Glomerular visceral epithelial cell (primary cell): ENCODE data around the gene MEGF10.
A peak's percentile ranks its signal among the peaks of the same experiment; 100 is the strongest.

Experiments
- DNase-seq: peaks from one replicate; pipeline ENCODE4 v3.0.0-alpha.2; 2016; ENCODE audit errors: extremely low spot score

MEGF10 gene

DNA sequence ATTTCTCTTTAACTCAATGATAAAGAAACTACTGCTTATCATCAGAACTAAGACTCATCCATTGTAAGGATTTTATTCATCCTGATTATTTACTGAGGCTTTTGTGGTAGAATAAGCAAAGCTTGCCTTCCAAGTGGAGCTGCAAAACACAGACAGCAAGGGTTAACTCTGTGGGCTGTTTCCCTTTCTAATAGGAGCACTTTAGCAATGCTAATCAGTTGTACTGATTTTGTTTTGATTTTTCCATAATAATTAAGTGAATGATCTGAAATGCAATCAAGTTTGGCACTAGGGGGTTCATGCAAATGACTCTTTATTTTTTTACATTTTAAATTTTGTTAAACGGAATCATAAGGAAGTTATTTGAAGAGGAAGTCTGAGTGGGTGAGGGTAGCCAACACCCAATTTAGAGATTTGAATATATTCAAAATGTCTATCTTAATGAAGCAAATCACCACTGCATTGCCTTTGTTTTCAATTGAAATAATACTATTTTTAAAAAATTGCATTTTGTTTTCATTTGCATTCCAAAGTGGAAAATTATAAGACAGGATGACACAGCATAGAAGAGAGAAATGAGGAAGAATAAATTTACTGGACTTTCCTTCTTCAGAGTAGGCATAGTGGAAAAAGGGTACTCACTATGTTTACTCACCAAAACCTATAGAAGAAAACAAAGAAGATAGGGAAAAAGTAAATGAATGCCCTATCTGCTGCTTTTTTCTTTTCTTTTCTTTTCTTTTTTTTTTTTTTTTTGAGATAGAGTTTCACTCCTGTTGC, 36.6 kb downstream of the MEGF10 start:
- DNase-seq: no peak

DNA sequence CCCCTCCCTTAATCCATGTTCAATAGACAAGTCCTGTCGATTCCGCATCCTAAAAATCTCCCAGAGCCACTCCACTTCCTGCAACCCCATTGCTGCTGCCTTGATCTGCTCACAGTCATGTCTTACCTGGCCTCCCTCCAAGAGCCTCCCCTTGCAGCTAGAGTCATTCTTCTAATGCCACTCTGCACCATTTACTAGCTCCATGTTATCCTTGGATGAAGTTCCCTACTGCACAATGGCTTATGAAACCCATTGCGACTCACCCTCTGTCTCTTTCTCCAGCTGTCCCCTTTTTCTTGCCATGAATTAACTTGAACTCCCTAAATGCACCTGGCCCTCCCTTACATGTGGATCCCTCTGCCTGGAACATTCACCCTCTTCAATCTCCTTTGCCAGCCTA, 39.5 kb downstream of the MEGF10 start:
- DNase-seq: no peak

DNA sequence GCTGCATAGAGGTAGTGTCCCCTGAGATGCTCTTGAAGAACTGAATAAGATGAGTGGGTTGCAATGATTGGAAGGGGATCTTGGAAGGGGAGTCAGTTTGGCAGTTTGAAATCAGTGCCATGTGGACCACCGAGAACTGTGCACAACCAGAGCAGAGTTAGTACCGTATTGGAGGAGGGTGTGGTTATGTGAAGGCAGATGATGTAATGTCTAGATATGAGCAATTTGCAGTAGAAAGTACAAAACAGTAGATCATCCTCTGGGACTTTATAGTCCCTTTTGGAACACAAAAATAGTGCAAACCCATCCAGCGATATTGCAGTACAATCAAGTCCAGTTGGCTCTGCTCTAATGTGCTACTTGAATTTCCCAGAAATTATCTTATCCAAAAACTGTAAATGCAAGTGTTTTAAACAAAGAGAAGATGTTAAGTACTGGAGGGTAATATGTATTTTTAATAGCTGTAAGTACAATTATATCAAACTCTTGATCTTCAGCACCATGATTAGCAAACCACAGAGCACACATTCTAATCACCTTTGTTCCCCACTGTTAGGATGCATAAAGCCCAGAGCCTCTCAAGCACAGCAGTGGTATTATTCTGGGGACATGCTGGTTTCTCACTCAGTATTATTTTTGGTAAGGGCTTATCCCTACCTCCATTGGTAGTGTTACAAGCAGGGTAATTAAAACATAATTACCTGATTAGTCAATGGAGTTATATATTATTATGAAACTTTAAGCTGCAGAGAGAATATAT, 41.5 kb downstream of the MEGF10 start:
- no peak for DNase-seq

DNA sequence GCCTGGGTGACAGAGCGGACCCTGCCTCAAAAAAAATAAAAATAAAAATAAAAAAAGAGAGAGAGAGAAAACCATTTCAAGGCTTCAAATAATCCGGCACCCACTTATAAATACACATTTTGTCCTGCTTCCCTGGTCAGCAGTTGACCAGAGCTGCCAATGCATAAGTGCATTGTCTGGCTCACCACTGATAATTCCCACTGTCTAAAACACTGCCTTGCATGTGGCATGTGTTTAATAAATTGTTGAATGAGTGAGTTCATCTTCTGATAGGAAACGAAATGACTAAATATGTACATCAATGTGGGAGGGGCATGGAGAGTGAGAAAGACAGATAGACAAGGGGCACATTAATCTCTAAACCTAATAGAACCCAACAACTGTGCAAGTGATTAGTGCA, 42.9 kb downstream of the MEGF10 start:
- DNase-seq: no peak

DNA sequence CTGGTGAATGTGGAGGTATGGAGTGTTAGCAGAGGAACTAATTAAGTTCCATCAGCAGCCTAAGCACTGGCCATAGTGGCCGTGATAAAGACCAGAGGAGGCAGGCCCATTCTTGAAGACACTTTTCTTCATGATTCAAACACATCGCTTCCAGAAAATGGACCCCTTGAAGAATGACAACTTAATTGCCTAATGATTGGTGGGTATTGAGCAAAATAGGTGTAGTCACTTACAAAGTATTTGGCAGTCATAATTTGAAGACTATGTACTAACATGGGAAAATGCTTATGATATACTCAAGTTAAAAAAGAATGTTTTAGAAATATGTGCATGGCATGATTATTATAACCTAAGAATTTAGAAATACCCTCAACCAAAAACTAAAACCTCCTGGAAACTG, 44.8 kb downstream of the MEGF10 start:
- DNase-seq: no peak

DNA sequence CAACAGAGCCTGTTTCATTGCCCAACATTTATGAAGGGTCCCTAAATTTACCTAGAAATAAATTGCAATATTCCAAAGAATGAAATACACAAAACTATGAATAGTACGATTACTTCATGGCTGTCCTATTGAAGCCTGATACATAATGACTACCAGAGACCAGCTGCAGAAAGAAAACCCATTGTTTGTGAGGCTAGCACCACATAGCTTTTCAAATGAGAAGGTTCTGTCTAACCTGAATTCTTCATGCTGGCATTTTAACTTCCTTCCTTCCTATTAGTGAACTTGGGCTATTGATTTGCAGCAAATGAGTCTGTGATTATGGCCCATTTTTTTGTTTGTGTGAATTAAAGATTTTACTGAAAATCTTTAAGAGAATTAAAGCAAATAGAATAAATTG, 47.3 kb downstream of the MEGF10 start:
- no peak for DNase-seq

DNA sequence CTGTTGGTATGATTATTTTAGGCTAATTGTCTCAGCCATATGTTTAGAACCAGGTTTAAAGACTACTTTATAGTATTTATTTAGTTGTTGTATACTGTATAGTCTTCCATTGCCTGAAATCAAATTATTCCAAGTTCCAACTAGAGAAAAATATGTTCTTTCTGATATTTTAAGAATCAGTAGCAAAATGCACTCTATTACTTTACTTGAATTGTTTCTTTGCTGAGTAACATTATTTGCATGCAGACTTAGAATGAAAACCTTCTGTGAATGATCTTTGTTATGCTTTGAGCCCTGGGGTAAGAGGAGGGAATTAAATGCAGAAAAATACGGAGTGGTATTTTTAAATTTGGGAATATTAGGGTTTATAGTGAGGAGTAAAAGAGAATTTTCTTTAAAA, 47.9 kb downstream of the MEGF10 start:
- DNase-seq: no peak

DNA sequence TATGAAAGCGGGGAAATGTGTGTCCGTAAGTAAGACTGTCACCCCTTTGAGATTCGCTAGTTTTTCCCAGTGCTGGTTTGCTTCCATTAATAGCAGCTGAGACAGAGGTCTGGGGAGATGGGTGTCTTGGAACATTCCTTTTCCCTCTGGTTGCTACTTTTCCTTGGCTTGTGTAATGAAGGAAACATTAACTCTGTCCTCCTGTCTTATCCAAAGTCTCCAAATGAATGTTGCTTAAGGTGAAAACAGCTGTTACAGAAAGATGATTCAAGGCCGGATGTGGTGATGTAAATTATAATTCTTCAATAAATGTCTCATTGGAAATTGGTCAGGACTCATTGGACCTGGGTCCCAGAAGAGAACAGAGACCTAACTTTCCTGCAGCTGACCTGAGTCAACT, 50.0 kb downstream of the MEGF10 start:
- DNase-seq: no peak

DNA sequence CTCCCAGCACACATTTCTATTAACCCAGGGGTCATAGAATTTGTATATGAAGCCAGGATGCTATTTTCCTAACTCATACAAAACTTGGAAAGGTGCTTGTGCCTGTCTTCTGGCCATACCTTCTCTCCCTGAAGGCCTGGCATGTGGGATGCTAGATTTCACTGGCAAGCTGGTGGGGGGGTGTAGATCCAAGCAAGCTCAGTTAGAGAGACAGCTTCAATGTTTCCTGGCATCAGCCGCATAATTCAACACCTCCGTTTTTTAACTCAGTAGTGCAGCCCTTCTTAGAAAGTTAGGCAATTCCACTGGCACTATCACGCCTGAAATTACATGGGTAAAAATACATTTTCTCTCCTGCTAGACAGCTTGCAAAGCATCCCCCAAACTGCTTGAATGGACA, 51.8 kb downstream of the MEGF10 start:
- DNase-seq: no peak

DNA sequence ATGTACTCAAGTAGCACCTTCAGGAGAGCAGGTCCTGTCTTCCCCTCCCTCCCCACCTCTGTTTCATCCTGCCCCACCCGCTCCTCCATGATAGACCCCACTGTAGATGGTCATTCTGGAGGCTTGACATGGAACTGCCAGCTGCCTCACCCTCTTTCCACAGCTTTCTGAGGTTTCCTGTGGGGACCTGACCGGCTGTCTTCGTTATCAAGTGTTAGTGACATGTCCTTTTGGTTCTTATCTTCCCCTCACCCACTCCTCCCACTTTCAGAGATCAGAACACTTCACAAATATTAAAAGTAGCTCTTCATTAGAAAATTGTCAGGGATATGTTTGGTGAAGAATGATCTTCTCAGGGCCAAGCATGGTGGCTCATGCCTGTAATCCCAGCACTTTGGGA, 52.7 kb downstream of the MEGF10 start:
- DNase-seq: no peak

DNA sequence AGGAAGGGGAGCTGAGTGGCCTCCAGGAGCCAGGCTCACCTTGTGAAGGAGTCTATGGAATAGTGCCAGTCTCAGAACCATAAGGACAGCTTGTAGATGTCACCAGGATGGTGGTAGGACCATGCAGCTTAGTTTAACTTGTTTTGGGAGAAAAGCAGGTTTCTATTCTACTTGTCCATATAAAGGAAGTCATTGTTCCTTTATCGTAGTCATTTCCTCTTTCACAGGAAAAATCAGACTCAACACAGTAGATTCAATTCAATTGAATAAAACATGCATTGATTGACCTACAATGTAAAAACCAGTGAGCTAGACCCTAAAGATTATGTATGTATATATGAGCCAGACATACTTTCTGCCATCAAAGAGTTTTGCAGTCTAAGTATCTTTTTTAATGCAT, 53.3 kb downstream of the MEGF10 start:
- DNase-seq: no peak

DNA sequence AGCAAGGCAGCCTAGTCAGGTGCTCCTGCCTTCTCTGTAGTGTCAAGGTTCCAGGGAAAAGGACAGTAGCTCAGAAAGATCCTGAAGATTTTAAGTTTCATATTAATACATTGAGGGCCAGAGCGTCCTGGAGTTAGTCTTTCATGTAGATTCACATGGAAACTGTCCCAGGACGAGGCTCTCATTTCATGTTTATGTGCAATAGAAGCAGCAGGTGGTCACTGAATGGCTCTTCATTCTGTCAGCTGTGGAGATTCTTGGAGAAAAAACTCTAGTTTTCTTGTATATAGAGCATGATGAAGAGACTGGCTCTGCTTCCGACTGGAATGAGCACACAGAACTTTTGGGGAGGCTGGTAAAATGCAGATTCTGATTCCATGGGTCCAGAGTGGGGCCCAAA, 54.3 kb downstream of the MEGF10 start:
- no peak for DNase-seq

DNA sequence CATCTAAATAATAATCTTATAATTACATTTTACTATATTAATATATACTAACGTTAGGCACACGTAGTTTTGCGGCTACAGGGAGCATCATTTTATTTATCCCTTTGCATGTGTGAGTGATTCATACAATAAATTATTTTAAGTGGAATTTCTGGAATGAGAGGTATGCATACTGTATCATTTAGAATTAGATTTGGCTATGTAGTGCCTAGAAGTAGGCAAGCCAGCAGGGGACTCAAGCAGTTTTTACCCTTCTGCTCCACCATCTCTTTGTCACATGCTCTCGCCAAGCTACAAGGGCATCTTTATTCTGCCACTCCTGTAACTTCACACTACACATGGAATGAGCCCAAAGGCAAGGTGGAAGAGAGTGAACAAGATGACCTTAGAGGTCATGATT, 60.8 kb downstream of the MEGF10 start:
- peak; percentile 7 for DNase-seq

DNA sequence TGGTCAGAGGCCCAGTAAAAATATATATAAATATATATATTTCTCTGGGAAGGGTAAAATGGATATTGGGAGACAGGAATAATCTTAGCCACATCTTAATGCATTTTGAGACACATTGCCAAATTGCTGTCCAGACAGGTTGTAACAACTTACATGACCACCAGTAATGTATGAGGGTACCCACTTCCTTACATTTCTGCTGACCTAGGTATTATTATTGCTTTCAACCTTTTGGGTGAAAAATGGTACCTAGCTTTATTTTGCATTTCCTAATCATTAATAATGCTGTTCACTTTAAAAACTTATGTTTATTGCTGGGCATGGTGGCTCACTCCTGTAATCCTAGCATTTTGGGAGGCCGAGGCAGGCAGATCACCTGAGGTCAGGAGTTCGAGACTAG, 61.5 kb downstream of the MEGF10 start:
- DNase-seq: no peak

DNA sequence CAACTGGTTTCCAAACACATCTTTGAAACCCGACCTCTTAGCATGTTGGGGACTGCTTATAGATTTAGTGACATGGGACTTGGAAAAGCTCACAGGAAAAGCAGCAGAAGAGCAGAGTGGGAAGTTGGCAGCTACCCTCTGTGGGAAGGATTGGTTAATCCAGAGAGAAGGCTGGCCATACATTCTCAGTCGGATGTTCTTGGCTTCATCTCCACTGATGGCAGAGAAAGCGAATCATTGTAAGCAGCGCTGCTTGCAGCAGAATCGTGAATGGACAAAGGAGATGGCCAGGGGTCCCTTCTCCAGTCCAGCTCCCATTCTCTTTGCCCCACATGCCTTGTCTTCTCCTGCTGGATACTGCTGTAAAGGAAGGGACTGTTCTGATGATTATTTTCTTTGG, 62.7 kb downstream of the MEGF10 start:
- DNase-seq: no peak

DNA sequence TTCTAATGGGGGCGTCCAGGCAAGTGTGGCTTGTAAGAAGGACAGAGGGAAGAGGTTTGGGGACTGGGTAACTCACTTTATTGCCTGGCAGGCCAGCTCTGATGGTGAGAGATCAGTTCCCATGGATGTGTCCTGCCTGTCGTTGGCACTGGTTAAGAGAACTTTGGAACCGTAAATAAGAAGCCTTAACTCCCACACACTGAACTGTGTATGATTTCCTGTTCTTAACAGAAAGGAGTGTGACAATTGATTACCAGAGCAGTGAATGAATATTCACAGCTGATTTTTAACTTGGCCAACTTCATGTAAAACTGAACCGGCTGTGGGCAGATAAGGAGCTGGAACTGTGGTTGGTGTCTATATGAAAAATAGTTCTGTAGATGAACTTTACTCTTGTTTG, 63.2 kb downstream of the MEGF10 start:
- no peak for DNase-seq

DNA sequence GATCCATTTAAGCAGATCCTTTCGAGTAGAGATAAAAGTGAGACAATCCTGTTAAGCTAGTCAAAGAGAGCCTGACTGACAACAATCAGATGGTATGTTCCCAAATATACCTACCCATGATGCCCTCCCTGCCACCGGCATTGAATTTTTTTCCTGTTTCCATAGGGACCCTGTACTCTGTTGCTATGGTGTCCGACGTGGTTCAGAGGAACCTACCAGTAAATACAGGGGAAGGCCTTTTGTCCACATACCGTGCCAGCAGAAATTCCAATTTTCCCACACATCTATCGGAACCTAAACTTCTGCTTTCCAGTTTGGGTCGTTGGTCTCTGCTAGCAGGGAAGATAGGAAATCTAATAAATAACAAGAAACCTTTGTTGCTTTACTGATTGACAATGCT, 64.7 kb downstream of the MEGF10 start:
- DNase-seq: no peak

DNA sequence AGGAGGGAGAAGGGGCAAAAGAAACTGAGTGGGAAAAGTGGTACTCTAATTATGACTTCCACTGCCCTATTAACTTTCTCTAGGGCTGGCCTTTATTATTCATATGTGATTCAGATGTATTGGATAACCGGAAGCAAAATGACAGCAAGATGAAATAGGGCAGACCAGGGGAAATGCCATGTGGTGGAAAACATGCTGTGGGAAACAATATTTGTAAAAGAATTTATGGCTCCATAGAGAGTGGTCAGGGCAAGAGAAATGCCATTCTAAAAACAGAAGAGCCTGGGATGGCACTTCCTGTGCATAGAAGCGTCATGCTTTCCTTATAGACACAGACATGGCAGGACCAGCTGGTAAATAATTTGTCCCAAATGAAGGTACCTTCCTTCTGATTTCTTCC, 67.7 kb downstream of the MEGF10 start:
- no peak for DNase-seq

DNA sequence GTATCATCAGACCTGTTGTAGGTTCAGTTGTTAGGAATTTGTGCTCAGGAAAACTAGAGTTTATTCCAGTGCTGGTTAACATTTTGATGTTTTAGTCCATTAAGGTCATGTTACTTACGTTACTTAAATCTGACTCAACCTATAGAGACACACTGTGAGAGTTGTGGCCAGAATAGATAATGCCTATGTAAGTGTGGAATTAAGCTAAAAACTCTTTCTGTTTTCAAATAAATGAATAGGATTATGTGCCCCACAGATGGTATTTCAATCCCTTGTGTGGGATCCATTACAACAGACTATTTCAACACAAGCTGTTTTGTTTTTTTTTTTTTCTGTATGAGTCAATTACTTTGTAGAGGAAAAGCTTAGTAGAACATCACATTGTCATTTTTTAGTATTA, 68.1 kb downstream of the MEGF10 start:
- DNase-seq: no peak

DNA sequence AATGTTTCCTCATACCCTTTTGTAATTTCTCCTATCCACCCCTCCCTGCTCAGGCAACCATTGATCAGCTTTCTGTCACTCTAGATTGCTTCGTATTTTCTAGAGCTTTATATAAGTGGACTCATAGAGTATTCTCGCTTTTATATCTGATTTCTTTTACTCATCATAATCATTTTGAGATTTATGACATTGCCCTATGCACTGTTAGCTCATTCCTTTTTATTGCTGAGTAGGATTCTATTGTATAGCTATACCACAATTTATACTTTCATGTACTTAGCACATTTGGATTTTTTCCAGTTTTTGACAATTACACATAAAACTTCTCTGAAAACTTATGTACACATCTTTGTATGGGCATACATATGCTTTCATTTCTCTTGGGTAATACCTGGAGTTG, 68.9 kb downstream of the MEGF10 start:
- no peak for DNase-seq

DNA sequence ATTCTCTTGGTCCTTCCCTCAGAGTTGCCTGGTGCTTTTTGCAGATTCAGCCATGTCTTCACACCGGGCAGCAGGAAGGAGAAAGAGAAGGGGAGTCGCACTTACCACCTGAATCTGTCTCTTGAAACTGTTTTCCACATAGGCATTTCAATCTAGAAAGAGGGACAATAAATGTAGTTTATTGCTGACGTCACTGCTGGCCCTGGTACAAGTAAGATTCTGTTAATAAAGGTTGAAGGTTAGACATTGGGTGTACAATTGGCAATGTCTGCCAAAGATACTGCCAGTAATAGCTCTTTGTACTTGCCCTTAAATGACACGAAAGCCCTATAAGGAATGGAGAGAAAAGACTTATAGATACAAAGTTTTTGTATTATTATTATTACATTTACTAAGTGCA, 72.8 kb downstream of the MEGF10 start:
- no peak for DNase-seq

DNA sequence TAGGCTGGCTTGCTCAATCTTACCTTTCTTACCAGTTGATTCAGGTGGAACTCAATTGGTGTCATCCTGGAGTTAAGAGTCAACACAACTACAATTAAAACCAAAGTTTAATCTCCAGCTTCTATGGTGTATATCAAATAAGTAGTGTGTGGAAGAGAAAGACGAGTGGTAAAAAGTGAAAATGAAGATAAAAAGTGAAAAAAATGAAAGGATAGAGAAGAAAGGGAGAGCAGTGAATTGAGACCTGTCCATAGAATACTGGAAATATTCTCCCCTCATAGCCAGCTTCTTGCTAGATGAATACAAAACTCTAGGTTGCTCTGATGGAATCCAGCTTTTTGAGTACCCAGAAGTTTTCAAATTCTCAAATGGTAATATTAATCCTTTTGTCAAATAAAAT, 76.4 kb downstream of the MEGF10 start:
- DNase-seq: no peak

DNA sequence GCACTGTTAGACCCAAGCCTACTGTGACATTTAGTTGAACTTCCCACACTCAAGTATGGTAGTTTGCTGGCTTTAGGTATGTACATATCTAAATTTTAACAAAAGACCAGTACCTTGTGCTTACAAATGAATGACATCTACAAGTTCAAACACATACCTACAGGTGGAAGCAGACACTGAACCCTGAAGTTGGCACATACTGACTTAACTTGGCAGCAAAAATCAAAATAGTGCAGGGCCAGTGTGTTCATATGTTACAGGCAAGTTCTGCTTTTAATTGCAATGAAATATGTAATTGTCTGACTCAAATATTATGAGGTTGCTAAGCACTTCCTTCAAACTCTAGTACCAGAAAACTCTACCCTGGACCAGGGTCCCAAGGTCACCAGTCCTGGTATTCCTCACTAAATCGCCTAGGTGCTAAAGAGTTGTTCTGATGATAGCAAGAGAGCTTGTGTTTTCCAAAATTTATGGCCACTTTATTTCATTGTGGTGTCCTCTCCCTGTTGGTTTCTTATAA, 77.4 kb downstream of the MEGF10 start:
- no peak for DNase-seq
